SK-N-SH (cell line): ENCODE measurements around the gene FOCAD. TPM values are rescaled to one million over a fixed set of nuclear protein-coding genes. Genes with fewer than 3 reads are reported as not detected.

Source experiments
- CTCF ChIA-PET: fragments of 300-600, 350-600 bp; formaldehyde crosslinking; extraction: SDS; loops from one replicate; lab custom pipeline; 2021; lab: Yijun Ruan, JAX
- POLR2A ChIA-PET: fragments of 350-600 bp; sonication (Branson Sonifier 250); formaldehyde crosslinking; extraction: SDS; loops from one replicate; lab custom pipeline; 2020; ENCODE audit warnings: antibody characterized with exemption, inconsistent platforms; lab: Yijun Ruan, JAX
- DNase-seq: peaks from one replicate; pipeline ENCODE4 v3.0.0; 2012
- H2AFZ ChIP-seq: fragments of 200-600 bp; sonication (generic); 2 replicates; pipeline ENCODE4 v1.8.1; 2016; ENCODE audit warnings: antibody characterized with exemption, mild to moderate bottlenecking, low read depth
- H3F3A ChIP-seq: fragments of 200-600 bp; sonication (generic); replicated peaks from 2 replicates; pipeline ENCODE3; 2016; ENCODE audit warnings: antibody characterized with exemption, mild to moderate bottlenecking; ENCODE audit not compliant: insufficient read depth
- H3K27ac ChIP-seq, 2 experiments: fragments of 200-500 bp in 1 of 2; fragments of 200-600 bp in 1 of 2; sonication (Bioruptor generic) in 1 of 2; sonication (generic), shearing (Covaris generic) in 1 of 2; 2 replicates each; pipeline versions ENCODE4 v1.5.1 to v1.6.1; 2014 to 2016; ENCODE audit warnings: low read depth in 2 of 2, inconsistent platforms in 1 of 2, low read length in 1 of 2, mild to moderate bottlenecking in 1 of 2, mixed read lengths in 1 of 2
- H3K27me3 ChIP-seq: fragments of 200-600 bp; sonication (generic), shearing (Covaris generic); 2 replicates; pipeline ENCODE4 v1.6.1; 2016; ENCODE audit warnings: mixed run types; ENCODE audit not compliant: insufficient read depth
- H3K36me3 ChIP-seq, 2 experiments: fragments of 200-500 bp in 1 of 2; fragments of 200-600 bp in 1 of 2; sonication (Bioruptor generic) in 1 of 2; sonication (generic) in 1 of 2; replicated peaks in 1 of 2; 2 replicates each; pipeline versions ENCODE3 to v1.5.1; 2014 to 2016; ENCODE audit warnings: low read length in 1 of 2, mild to moderate bottlenecking in 1 of 2; ENCODE audit not compliant: insufficient read depth in 2 of 2, control insufficient read depth in 1 of 2
- H3K4me1 ChIP-seq, 2 experiments: fragments of 200-500 bp in 1 of 2; fragments of 200-600 bp in 1 of 2; sonication (Bioruptor generic) in 1 of 2; sonication (generic), shearing (Covaris generic) in 1 of 2; 2 replicates each; pipeline versions ENCODE4 v1.5.1 to v1.6.1; 2014 to 2016; ENCODE audit warnings: low read depth in 1 of 2, low read length in 1 of 2, mixed run types in 1 of 2; ENCODE audit not compliant: insufficient read depth in 2 of 2, control insufficient read depth in 1 of 2
- H3K4me2 ChIP-seq: fragments of 200-600 bp; sonication (generic), shearing (Covaris generic); 2 replicates; pipeline ENCODE4 v1.6.1; 2017; ENCODE audit warnings: mixed run types
- H3K4me3 ChIP-seq, 2 experiments: fragments of 200-500 bp in 1 of 2; fragments of 200-600 bp in 1 of 2; sonication (Bioruptor generic) in 1 of 2; sonication (generic), shearing (Covaris generic) in 1 of 2; 2 replicates each; pipeline versions ENCODE4 v1.5.1 to v1.8.1; 2014 to 2016; ENCODE audit warnings: low read depth in 2 of 2, inconsistent platforms in 1 of 2, low read length in 1 of 2, mild to moderate bottlenecking in 1 of 2, mixed read lengths in 1 of 2, moderate library complexity in 1 of 2
- H3K79me2 ChIP-seq: fragments of 200-600 bp; sonication (generic); 2 replicates; pipeline ENCODE4 v1.8.1; 2017; ENCODE audit warnings: mild to moderate bottlenecking; ENCODE audit not compliant: insufficient read depth
- H3K9ac ChIP-seq: fragments of 200-600 bp; sonication (generic); 2 replicates; pipeline ENCODE4 v1.6.1; 2017; ENCODE audit warnings: mixed run types
- H3K9me2 ChIP-seq: fragments of 200-600 bp; sonication (generic); 2 replicates; pipeline ENCODE4 v1.6.1; 2017; ENCODE audit warnings: mixed run types
- H3K9me3 ChIP-seq: fragments of 200-600 bp; sonication (generic); 2 replicates; pipeline ENCODE4 v1.6.1; 2017; ENCODE audit warnings: mixed run types, mild to moderate bottlenecking, moderate library complexity
- H4K20me1 ChIP-seq: fragments of 200-600 bp; sonication (generic); 2 replicates; pipeline ENCODE4 v1.6.1; 2017; ENCODE audit warnings: mild to moderate bottlenecking, mixed run types; ENCODE audit not compliant: insufficient read depth
- FOSL2 ChIP-seq: IDR thresholded peaks from 2 replicates; pipeline ENCODE4 v1.4.0; 2012; ENCODE audit warnings: low read depth, mild to moderate bottlenecking, moderate library complexity, borderline replicate concordance
- FOXM1 ChIP-seq: IDR thresholded peaks from 2 replicates; pipeline ENCODE4 v1.4.0; 2012; ENCODE audit warnings: low read depth, mild to moderate bottlenecking
- JUND ChIP-seq: IDR thresholded peaks from 2 replicates; pipeline ENCODE4 v1.4.0; 2012
- MEF2A ChIP-seq: IDR thresholded peaks from 2 replicates; pipeline ENCODE4 v1.4.0; 2012; ENCODE audit warnings: low read depth, borderline replicate concordance
- MXI1 ChIP-seq: IDR thresholded peaks from 2 replicates; pipeline ENCODE4 v1.6.1; 2012; ENCODE audit warnings: mild to moderate bottlenecking, low read depth, low read length, improper control_type of control experiment
- NFIC ChIP-seq: IDR thresholded peaks from 2 replicates; pipeline ENCODE4 v1.4.0; 2012; ENCODE audit warnings: borderline replicate concordance
- POLR2AphosphoS5 ChIP-seq: IDR thresholded peaks from 2 replicates; pipeline ENCODE4 v1.6.1; 2012; ENCODE audit warnings: low read depth, low read length
- RCOR1 ChIP-seq: fragments of 150-350 bp; IDR thresholded peaks from 2 replicates; pipeline ENCODE4 v1.6.1; 2017; ENCODE audit warnings: antibody characterized with exemption, low read length
- RXRA ChIP-seq: IDR thresholded peaks from 2 replicates; pipeline ENCODE4 v1.4.0; 2012; ENCODE audit warnings: low read depth, mild to moderate bottlenecking, borderline replicate concordance
- SIN3A ChIP-seq: IDR thresholded peaks from 2 replicates; pipeline ENCODE4 v1.6.1; 2012; ENCODE audit warnings: low read depth, mild to moderate bottlenecking, low read length, moderate library complexity, borderline replicate concordance
- SMC3 ChIP-seq: IDR thresholded peaks from 2 replicates; pipeline ENCODE4 v1.6.1; 2012; ENCODE audit warnings: low read depth, low read length, improper control_type of control experiment
- TAF1 ChIP-seq: IDR thresholded peaks from 2 replicates; pipeline ENCODE4 v1.6.1; 2012; ENCODE audit warnings: low read depth, mild to moderate bottlenecking, low read length, moderate library complexity, borderline replicate concordance
- TEAD4 ChIP-seq: IDR thresholded peaks from 2 replicates; pipeline ENCODE4 v1.4.0; 2012; ENCODE audit warnings: mild to moderate bottlenecking, borderline replicate concordance; ENCODE audit not compliant: insufficient read depth
- YY1 ChIP-seq: IDR thresholded peaks from 2 replicates; pipeline ENCODE4 v1.4.0; 2012; ENCODE audit warnings: low read depth, mild to moderate bottlenecking
- WGBS: methylation state at CpG from one replicate; pipeline ENCODE4 v1.1.6; 2017; ENCODE audit warnings: low lambda C conversion rate; 5-methylcytosine and 5-hydroxymethylcytosine counted together
- polyA plus RNA-seq, 3 experiments: library from polyadenylated mRNA; depleted of rRNA; stranded (reverse); fragments of >200 nt; gene quantifications; 2 replicates each; pipeline ENCODE4 v1.2.3, GENCODE V29; 2012
- TF ChIP-seq, protein P1 (sequence below): IDR thresholded peaks from 2 replicates; pipeline ENCODE4 v1.4.0; 2012; ENCODE audit warnings: low read depth
- TF ChIP-seq, protein P2 (sequence below): fragments of 150-350 bp; IDR thresholded peaks from 2 replicates; pipeline ENCODE4 v1.6.1; 2017; ENCODE audit warnings: antibody characterized with exemption, low read length, low read depth, borderline replicate concordance
- TF ChIP-seq, protein P3 (sequence below): IDR thresholded peaks from 2 replicates; pipeline ENCODE4; 2012
- TF ChIP-seq, protein P4 (sequence below): IDR thresholded peaks from 2 replicates; pipeline ENCODE4 v1.4.0; 2012; ENCODE audit warnings: low read depth, borderline replicate concordance
- TF ChIP-seq, protein P5 (sequence below): fragments of 150-350 bp; IDR thresholded peaks from 2 replicates; pipeline ENCODE4 v1.6.1; 2016; ENCODE audit warnings: mild to moderate bottlenecking, low read depth, low read length

The FOCAD gene
- polyA plus RNA-seq, 1 of the 3 experiments (the other 2 are of a cell fraction): 15.8 TPM

DNA sequence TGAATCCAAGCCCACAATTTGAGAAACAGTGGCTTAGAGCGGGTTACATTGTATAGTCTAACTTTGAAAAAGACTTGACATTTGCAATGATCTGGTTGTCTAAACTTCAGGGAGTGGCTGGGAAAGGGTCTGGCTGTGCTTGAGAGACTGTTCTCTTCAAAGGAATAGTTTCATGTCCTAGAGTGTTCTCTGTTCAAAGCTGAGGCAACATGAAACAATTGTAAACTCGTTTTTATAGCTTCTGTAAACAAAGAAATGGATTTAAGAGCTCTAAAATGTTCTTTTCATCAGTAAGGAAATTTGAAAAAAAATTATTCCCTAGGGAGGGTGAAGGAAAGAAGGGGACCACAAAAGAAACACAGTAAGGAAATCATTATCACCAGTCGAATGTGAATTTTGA is 41.6 kb downstream of the FOCAD start:
- H3K4me1 ChIP-seq: no peaks in the 10 kb centered on the region
- no peaks in the 10 kb centered on the region for H3K27me3 ChIP-seq
- TF ChIP-seq NFIC (no peak), TEAD4 (no peak), SMC3 (no peak), POLR2AphosphoS5 (no peak), TAF1 (no peak), RXRA (no peak), FOSL2 (no peak), SIN3A (no peak), JUND (no peak), YY1 (no peak), MXI1 (no peak), RCOR1 (no peak)
- TF ChIP-seq, protein P1, sequence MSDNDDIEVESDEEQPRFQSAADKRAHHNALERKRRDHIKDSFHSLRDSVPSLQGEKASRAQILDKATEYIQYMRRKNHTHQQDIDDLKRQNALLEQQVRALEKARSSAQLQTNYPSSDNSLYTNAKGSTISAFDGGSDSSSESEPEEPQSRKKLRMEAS: no peak
- TF ChIP-seq, protein P2, sequence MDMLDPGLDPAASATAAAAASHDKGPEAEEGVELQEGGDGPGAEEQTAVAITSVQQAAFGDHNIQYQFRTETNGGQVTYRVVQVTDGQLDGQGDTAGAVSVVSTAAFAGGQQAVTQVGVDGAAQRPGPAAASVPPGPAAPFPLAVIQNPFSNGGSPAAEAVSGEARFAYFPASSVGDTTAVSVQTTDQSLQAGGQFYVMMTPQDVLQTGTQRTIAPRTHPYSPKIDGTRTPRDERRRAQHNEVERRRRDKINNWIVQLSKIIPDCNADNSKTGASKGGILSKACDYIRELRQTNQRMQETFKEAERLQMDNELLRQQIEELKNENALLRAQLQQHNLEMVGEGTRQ: no peak
- TF ChIP-seq, protein P3, sequence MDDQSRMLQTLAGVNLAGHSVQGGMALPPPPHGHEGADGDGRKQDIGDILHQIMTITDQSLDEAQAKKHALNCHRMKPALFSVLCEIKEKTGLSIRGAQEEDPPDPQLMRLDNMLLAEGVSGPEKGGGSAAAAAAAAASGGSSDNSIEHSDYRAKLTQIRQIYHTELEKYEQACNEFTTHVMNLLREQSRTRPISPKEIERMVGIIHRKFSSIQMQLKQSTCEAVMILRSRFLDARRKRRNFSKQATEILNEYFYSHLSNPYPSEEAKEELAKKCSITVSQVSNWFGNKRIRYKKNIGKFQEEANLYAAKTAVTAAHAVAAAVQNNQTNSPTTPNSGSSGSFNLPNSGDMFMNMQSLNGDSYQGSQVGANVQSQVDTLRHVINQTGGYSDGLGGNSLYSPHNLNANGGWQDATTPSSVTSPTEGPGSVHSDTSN: no peak
- TF ChIP-seq, protein P4, sequence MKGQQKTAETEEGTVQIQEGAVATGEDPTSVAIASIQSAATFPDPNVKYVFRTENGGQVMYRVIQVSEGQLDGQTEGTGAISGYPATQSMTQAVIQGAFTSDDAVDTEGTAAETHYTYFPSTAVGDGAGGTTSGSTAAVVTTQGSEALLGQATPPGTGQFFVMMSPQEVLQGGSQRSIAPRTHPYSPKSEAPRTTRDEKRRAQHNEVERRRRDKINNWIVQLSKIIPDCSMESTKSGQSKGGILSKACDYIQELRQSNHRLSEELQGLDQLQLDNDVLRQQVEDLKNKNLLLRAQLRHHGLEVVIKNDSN: no peak
- no peak overlapping the region for H3K4me3 ChIP-seq
- H3K4me2 ChIP-seq: no peak overlapping the region
- no peak overlapping the region for H2AFZ ChIP-seq
- peaks cover 14 to 15% of the 10 kb centered on the region in 2 experiments for H3K36me3 ChIP-seq
- 82% methylated on average over 3 of the region's 3 CpGs for WGBS
- no peak overlapping the region for H3K27ac ChIP-seq
- no peak overlapping the region for H3K9ac ChIP-seq
- no peaks in the 10 kb centered on the region for H3F3A ChIP-seq
- H3K79me2 ChIP-seq: no peaks in the 10 kb centered on the region; the same call in 1 of the 2 replicates
- POLR2A ChIA-PET: no interaction called here
- no peaks in the 10 kb centered on the region for H4K20me1 ChIP-seq
- H3K9me2 ChIP-seq: no peaks in the 10 kb centered on the region
- CTCF ChIA-PET: interaction anchor here (1.5 kb wide), 1 partner anchor 10 kb away, joined by 4 read pairs; no protein-coding TSS in a partner anchor
- DNase-seq: no peak
- no peaks in the 10 kb centered on the region for H3K9me3 ChIP-seq

GRCh38 chr9:20726144-20726543 is 42.1 kb downstream of the FOCAD start:
- Histone ChIP-seq H3K9me3 (no peaks in the 10 kb centered on the region), H3K36me3 (peaks cover 10 to 15% of the 10 kb centered on the region in 2 experiments), H3K9ac (no peak overlapping the region), H3K27me3 (no peaks in the 10 kb centered on the region), H4K20me1 (no peaks in the 10 kb centered on the region), H3K4me3 (no peak overlapping the region), H3F3A (no peaks in the 10 kb centered on the region), H3K27ac (no peak overlapping the region), H3K4me2 (no peak overlapping the region), H3K9me2 (no peaks in the 10 kb centered on the region), H3K4me1 (no peaks in the 10 kb centered on the region), H2AFZ (no peak overlapping the region), H3K79me2 (no peaks in the 10 kb centered on the region; the same call in 1 of the 2 replicates)
- no peak for DNase-seq
- CTCF ChIA-PET: interaction anchor here (0.8 to 1.5 kb wide), 3 partner anchors 10 to 103 kb away, joined by 3 to 4 read pairs (median 3); no protein-coding TSS in a partner anchor
- WGBS: 87% methylated on average over 2 of the region's 2 CpGs
- POLR2A ChIA-PET: no interaction called here
- no peak for TF ChIP-seq MXI1
- TF ChIP-seq SIN3A: no peak
- TF ChIP-seq MEF2A: no peak
- TF ChIP-seq FOXM1: no peak
- TF ChIP-seq, protein P5, sequence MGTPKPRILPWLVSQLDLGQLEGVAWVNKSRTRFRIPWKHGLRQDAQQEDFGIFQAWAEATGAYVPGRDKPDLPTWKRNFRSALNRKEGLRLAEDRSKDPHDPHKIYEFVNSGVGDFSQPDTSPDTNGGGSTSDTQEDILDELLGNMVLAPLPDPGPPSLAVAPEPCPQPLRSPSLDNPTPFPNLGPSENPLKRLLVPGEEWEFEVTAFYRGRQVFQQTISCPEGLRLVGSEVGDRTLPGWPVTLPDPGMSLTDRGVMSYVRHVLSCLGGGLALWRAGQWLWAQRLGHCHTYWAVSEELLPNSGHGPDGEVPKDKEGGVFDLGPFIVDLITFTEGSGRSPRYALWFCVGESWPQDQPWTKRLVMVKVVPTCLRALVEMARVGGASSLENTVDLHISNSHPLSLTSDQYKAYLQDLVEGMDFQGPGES: no peak
